Coronary artery (tissue), 2 donors: Measurements from ENCODE around the gene UBE2G2.

ENCODE experiments used
- DNase-seq: peaks from one replicate; pipeline ENCODE4 v3.0.0-alpha.2; 2017; ENCODE audit warnings: low spot score
- H3K27ac ChIP-seq, 2 donors: fragments of 200-600 bp; sonication (generic); one replicate each; pipeline ENCODE4 v1.5.1; 2016 to 2019
- H3K4me3 ChIP-seq: fragments of 200-600 bp; sonication (generic); 2 replicates; pipeline ENCODE4 v1.5.1; 2016; ENCODE audit warnings: mild to moderate bottlenecking, moderate library complexity
- CTCF ChIP-seq: fragments of 200-600 bp; sonication (generic); IDR thresholded peaks from one replicate; pipeline ENCODE4 v1.5.1; 2019; ENCODE audit warnings: antibody characterized with exemption

The UBE2G2 gene

GRCh38 chr21:44755227-44755626 is 46.4 kb downstream of the UBE2G2 start:
- no peak for DNase-seq
- no peak overlapping the region for H3K27ac ChIP-seq
- H3K4me3 ChIP-seq: no peak overlapping the region
- TF ChIP-seq CTCF: no peak

- Histone ChIP-seq H3K27ac (no peak overlapping the region), H3K4me3 (no peak overlapping the region)
- TF ChIP-seq CTCF: no peak
- no peak for DNase-seq
Observed at GRCh38 chr21:44753357-44753756, 48.3 kb downstream of the UBE2G2 start.

GRCh38 chr21:44752671-44753235 is 48.9 kb downstream of the UBE2G2 start:
- Histone ChIP-seq H3K27ac (no peak overlapping the region), H3K4me3 (no peak overlapping the region)
- no peak for DNase-seq
- TF ChIP-seq CTCF: no peak

- no peak overlapping the region for H3K4me3 ChIP-seq
- TF ChIP-seq CTCF: no peak
- no peak for DNase-seq
- no peak overlapping the region for H3K27ac ChIP-seq
Observed at GRCh38 chr21:44751799-44752636, 49.6 kb downstream of the UBE2G2 start.

- no peak for TF ChIP-seq CTCF
- DNase-seq: no peak
- Histone ChIP-seq H3K4me3 (no peak overlapping the region), H3K27ac (no peak overlapping the region)
Observed at GRCh38 chr21:44751186-44751798, 50.3 kb downstream of the UBE2G2 start.

DNA sequence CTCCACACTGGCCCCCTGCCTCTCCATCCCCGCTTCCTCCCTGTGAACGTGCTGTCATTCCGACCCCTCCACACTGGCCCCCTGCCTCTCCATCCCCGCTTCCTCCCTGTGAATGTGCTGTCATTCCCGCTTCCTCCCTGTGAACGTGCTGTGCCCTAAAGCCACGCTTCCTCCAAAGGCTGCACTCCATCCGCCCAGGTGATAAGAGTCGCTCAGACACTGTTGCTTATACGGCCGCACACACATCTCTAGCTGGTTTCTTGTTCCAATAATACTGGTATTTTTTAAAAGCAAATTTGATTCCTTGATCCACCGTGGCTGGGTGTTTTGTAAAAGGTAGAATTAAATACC is 51.0 kb downstream of the UBE2G2 start:
- Histone ChIP-seq H3K27ac (no peak overlapping the region), H3K4me3 (no peak overlapping the region)
- TF ChIP-seq CTCF: no peak
- DNase-seq: no peak
